HG03064 (cell line): Measurements from ENCODE around the gene CASS4.
"Not testable (repeated sequence)": the region's sequence is repeated elsewhere in the genome, so short reads cannot be mapped to it uniquely, and the experiment has no call there.

ENCODE experiments used
- ATAC-seq: cut with Tn5 transposase; IDR thresholded peaks from one replicate; pipeline ENCODE4 v1.9.1; 2021; ENCODE audit warnings: low read depth; ENCODE audit not compliant: unreplicated experiment

The CASS4 gene

GRCh38 chr20:56392132-56392880 is 19.8 kb upstream of the CASS4 start, which contains the start of the genes AURKA and CSTF1:
Gene AURKA (minus strand): TSS chr20:56392215. CDS start chr20:56388197, 4,018 bp downstream.
Gene CSTF1 (plus strand): TSS chr20:56392645. CDS start chr20:56395553, 2,908 bp downstream.
- ATAC-seq, result peak; percentile 93

GRCh38 chr20:56392881-56393482 is 19.1 kb upstream of the CASS4 start:
- ATAC-seq, result no peak

GRCh38 chr20:56393653-56394052 is 18.4 kb upstream of the CASS4 start:
- ATAC-seq, result no peak

- no peak for ATAC-seq
Observed at GRCh38 chr20:56395166-56395565, 16.9 kb upstream of the CASS4 start.

GRCh38 chr20:56400001-56400640 is 11.9 kb upstream of the CASS4 start:
- peak; percentile 63 for ATAC-seq

GRCh38 chr20:56403465-56403864 is 8.6 kb upstream of the CASS4 start:
- no peak for ATAC-seq

- not testable (repeated sequence) for ATAC-seq
Observed at GRCh38 chr20:56405356-56405755, 6.7 kb upstream of the CASS4 start.

- ATAC-seq, result no peak
Observed at GRCh38 chr20:56406910-56407309, 5.2 kb upstream of the CASS4 start.

- ATAC-seq, result no peak
Observed at GRCh38 chr20:56409521-56409920, 2.5 kb upstream of the CASS4 start.

GRCh38 chr20:56409956-56410355 is 2.1 kb upstream of the CASS4 start:
- ATAC-seq, result no peak

GRCh38 chr20:56411287-56411686 is 773 bp upstream of the CASS4 start:
- not testable (repeated sequence) for ATAC-seq

- ATAC-seq, result no peak
Observed at GRCh38 chr20:56412473-56412790, 372 bp downstream of the CASS4 start.

- ATAC-seq, result no peak
Observed at GRCh38 chr20:56412949-56413348, 889 bp downstream of the CASS4 start.

- no peak for ATAC-seq
Observed at GRCh38 chr20:56414842-56415765, 3.0 kb downstream of the CASS4 start.

GRCh38 chr20:56417402-56417801 is 5.3 kb downstream of the CASS4 start:
- ATAC-seq, result no peak

- ATAC-seq, result no peak
Observed at GRCh38 chr20:56417911-56418310, 5.9 kb downstream of the CASS4 start.

- no peak for ATAC-seq
Observed at GRCh38 chr20:56418385-56418861, 6.4 kb downstream of the CASS4 start.

GRCh38 chr20:56420028-56420427 is 8.0 kb downstream of the CASS4 start:
- no peak for ATAC-seq

- ATAC-seq, result no peak
Observed at GRCh38 chr20:56420940-56421688, 9.1 kb downstream of the CASS4 start.
